KMS-11 (cell line): ENCODE data around the gene CTSF.

ENCODE experiments used
- H2AFZ ChIP-seq: fragments of 200-600 bp; sonication (generic); 2 replicates; pipeline ENCODE4 v1.6.1; 2016; ENCODE audit warnings: antibody characterized with exemption, mixed run types, low read depth
- H3K27ac ChIP-seq: fragments of 200-600 bp; sonication (generic); 2 replicates; pipeline ENCODE4 v1.6.1; 2016; ENCODE audit warnings: mild to moderate bottlenecking, mixed run types
- H3K27me3 ChIP-seq: fragments of 200-600 bp; sonication (generic); 2 replicates; pipeline ENCODE4 v1.6.1; 2017; ENCODE audit warnings: mild to moderate bottlenecking, low read depth, mixed run types, moderate library complexity; ENCODE audit not compliant: insufficient read depth
- H3K36me3 ChIP-seq: fragments of 200-600 bp; sonication (generic); 2 replicates; pipeline ENCODE4 v1.6.1; 2017; ENCODE audit warnings: mild to moderate bottlenecking, mixed run types; ENCODE audit not compliant: insufficient read depth
- H3K4me1 ChIP-seq: fragments of 200-600 bp; sonication (generic); 2 replicates; pipeline ENCODE4 v1.6.1; 2016; ENCODE audit warnings: mild to moderate bottlenecking, low read depth, mixed run types; ENCODE audit not compliant: poor library complexity, severe bottlenecking
- H3K4me2 ChIP-seq: fragments of 200-600 bp; sonication (generic); 2 replicates; pipeline ENCODE4 v1.7.0; 2016; ENCODE audit warnings: mild to moderate bottlenecking, mixed run types
- H3K4me3 ChIP-seq: fragments of 200-600 bp; sonication (generic); IDR thresholded peaks from 2 replicates; pipeline ENCODE4 v1.6.1; 2017; ENCODE audit warnings: low read depth, low read length, mixed read lengths; ENCODE audit not compliant: insufficient read depth
- H3K79me2 ChIP-seq: fragments of 200-600 bp; sonication (generic); 2 replicates; pipeline ENCODE4 v1.6.1; 2016; ENCODE audit warnings: low read depth, mixed run types; ENCODE audit not compliant: insufficient read depth
- H3K9ac ChIP-seq: fragments of 200-600 bp; sonication (generic); 2 replicates; pipeline ENCODE4 v1.6.1; 2016; ENCODE audit warnings: mild to moderate bottlenecking, mixed run types
- H4K20me1 ChIP-seq: fragments of 200-600 bp; sonication (generic); 2 replicates; pipeline ENCODE4 v1.6.1; 2016; ENCODE audit warnings: mild to moderate bottlenecking, mixed run types; ENCODE audit not compliant: insufficient read depth
- TF ChIP-seq, protein P1 (sequence below): fragments of 200-600 bp; sonication (generic); conservative IDR thresholded peaks from 2 replicates; pipeline ENCODE4 v1.6.1; 2017; ENCODE audit warnings: low read depth, mild to moderate bottlenecking, antibody characterized with exemption, low read length, moderate library complexity, mixed read lengths

CTSF gene

DNA sequence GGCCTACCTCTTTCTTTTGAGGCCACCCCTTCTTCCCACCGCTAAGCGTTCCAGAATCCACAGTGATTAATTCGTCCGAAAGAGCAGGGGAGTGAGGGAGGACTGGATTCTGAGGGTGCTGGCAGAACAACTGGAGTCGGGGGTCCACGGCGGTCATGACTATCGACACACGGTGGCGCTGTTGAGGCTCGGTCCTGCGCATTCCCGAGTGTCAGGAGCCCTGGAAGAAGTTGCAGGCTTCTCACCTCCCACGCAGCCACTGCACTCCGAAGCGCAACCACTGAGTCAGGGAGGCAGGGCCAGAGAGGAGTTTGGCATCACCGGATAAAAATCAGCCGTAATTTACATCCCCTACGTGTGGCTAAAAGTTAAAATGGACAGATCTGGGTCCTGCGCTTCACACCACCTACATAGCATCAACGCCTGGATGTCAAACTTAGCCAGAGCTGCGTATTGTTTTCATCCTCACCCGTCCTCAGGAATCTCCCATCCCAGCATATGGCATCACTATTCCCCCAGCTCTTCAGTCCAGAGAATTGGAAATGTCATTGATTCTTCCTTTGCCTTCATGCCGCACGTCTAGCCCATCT is 10.7 kb upstream of the CTSF start:
- Histone ChIP-seq H3K79me2 (no peaks in the 10 kb centered on the region), H3K27me3 (peaks cover 16% of the 10 kb centered on the region; the same call in 1 of the 2 replicates), H3K9ac (no peak overlapping the region), H4K20me1 (no peaks in the 10 kb centered on the region), H3K4me3 (no peak overlapping the region), H3K27ac (no peak overlapping the region), H3K36me3 (no peaks in the 10 kb centered on the region), H2AFZ (no peak overlapping the region), H3K4me2 (no peak overlapping the region), H3K4me1 (no peaks in the 10 kb centered on the region)
- TF ChIP-seq, protein P1, sequence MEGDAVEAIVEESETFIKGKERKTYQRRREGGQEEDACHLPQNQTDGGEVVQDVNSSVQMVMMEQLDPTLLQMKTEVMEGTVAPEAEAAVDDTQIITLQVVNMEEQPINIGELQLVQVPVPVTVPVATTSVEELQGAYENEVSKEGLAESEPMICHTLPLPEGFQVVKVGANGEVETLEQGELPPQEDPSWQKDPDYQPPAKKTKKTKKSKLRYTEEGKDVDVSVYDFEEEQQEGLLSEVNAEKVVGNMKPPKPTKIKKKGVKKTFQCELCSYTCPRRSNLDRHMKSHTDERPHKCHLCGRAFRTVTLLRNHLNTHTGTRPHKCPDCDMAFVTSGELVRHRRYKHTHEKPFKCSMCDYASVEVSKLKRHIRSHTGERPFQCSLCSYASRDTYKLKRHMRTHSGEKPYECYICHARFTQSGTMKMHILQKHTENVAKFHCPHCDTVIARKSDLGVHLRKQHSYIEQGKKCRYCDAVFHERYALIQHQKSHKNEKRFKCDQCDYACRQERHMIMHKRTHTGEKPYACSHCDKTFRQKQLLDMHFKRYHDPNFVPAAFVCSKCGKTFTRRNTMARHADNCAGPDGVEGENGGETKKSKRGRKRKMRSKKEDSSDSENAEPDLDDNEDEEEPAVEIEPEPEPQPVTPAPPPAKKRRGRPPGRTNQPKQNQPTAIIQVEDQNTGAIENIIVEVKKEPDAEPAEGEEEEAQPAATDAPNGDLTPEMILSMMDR = peak; percentile 39; the same call in 1 of the 2 replicates

DNA sequence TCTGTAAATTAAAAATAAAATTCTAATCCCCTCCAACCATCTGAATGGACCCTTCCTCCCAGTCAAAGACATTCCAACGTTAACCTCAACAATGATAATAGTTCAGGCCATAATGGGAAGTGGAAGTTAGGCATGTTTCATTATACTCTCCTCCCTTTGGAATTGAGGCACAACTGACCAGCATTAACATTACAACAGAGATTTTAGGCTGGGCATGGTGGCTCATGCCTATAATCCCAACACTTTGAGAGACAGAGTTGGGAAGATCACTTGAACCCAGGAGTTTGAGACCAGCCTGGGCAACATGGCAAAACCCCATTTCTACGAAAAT is 2.4 kb upstream of the CTSF start:
- TF ChIP-seq, protein P1 = no peak
- no peak overlapping the region for H3K4me3 ChIP-seq
- H3K4me1 ChIP-seq = no peaks in the 10 kb centered on the region
- peaks cover 22% of the 10 kb centered on the region; the same call in 1 of the 2 replicates for H3K27me3 ChIP-seq
- H3K36me3 ChIP-seq = no peaks in the 10 kb centered on the region
- H2AFZ ChIP-seq = no peak overlapping the region
- no peak overlapping the region for H3K9ac ChIP-seq
- H3K79me2 ChIP-seq = no peaks in the 10 kb centered on the region
- H3K27ac ChIP-seq = no peak overlapping the region
- H3K4me2 ChIP-seq = no peak overlapping the region
- no peaks in the 10 kb centered on the region for H4K20me1 ChIP-seq

DNA sequence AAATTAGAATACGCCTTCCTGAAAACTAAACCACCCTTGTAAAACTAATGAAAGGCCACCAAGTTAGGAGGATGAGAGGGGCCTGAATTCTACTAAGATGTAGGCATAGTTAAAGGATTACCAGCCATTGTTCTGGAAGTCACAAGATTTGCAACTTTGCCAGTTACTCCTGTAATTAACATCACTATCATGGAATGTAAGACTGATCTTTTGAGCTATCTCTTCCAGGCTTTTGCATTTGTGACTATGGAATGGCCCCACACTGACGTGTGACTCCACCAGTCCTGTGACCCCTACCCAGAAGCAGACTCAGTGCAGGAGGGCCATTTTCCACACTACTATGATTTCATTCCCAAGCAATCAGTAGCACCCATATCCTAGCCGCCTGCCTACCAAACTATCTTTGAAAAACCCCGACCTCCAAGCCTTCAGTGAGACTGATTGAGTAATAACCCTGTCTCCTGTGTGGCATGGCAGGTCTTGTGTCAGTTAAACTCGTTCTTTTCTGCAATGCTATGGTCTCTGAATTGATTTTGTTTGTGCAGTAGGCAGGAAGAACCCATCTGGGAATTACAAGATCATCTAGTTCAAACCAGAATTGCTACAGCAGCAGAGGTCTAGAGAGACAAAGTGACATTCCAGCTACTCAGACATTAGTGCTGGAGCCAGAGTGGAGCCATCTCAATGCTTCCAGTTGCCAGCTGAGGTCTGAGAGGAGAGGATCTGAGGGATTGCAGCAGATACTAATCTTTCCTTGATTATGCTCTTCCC is 1.9 kb upstream of the CTSF start:
- Histone ChIP-seq H3K27ac (no peak overlapping the region), H2AFZ (no peak overlapping the region), H4K20me1 (no peaks in the 10 kb centered on the region), H3K4me2 (no peak overlapping the region), H3K36me3 (no peaks in the 10 kb centered on the region), H3K9ac (no peak overlapping the region), H3K4me1 (no peaks in the 10 kb centered on the region), H3K4me3 (no peak overlapping the region), H3K79me2 (no peaks in the 10 kb centered on the region), H3K27me3 (peaks cover 16% of the 10 kb centered on the region; the same call in 1 of the 2 replicates)
- TF ChIP-seq, protein P1 = no peak

DNA sequence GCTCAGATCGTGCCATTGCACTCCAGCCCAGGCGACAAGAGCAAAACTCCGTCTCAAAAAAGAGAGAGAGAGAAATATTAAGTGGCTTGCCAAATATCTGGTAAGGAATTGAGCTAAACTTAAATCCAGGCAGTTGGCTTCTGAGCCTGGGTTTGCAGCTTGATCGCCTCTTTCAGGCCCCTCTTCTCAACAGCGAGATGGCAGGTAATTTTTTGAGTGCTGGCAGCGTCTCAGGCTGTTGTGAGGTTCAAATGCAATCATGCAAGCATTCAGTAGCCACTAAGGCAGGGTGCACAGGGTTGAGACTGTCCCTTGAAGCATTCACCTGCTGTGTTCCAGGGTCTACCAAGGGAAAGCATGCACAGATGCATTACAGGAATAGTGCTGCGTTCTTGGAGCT is 670 bp upstream of the CTSF start:
- Histone ChIP-seq H3K27me3 (peaks cover 6% of the 10 kb centered on the region; the same call in 1 of the 2 replicates), H4K20me1 (no peaks in the 10 kb centered on the region), H3K4me1 (no peaks in the 10 kb centered on the region), H3K79me2 (no peaks in the 10 kb centered on the region), H3K4me2 (no peak overlapping the region), H2AFZ (peak overlapping the region; percentile 60; the same call in 1 of the 2 replicates), H3K36me3 (no peaks in the 10 kb centered on the region), H3K27ac (no peak overlapping the region), H3K9ac (no peak overlapping the region), H3K4me3 (no peak overlapping the region)
- TF ChIP-seq, protein P1 = no peak
